Activated CD4-positive, CD25-positive, alpha-beta regulatory T cell (primary cell): ENCODE measurements around the gene TMPRSS9.

Experiments used
- DNase-seq, 4 experiments: peaks; one replicate each; lab custom pipeline; 2025; lab: John Stamatoyannopoulos, UW

Gene TMPRSS9

DNA sequence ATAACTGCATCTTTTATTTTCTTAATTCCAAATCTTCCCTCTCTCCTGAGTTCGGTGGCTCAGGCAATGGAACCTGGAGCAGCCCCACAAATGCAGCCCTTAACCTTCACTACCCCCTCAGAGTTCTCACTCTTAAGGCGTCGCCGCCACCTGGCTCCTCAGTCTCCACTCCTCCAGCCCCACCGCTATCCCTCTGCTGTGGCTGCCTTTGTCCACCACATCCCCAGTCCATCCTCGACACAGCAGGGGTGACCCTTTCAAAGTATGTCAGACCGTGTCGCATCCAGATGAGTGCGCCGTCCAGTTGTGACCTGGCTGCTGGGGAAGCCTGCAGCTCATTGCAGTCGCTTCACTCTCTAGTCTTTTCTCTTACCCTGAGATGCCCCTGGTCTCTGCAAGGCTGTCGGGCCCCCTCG is 30.6 kb upstream of the TMPRSS9 start:
- no peak for DNase-seq

GRCh38 chr19:2330255-2330631 is 29.8 kb upstream of the TMPRSS9 start:
- no peak for DNase-seq

- no peak for DNase-seq
Measured at GRCh38 chr19:2330632-2331284, 29.3 kb upstream of the TMPRSS9 start.

GRCh38 chr19:2331601-2332246 is 28.3 kb upstream of the TMPRSS9 start:
- no peak for DNase-seq

- DNase-seq = no peak
Measured at GRCh38 chr19:2332341-2333026, 27.6 kb upstream of the TMPRSS9 start.

GRCh38 chr19:2333027-2333806 is 26.8 kb upstream of the TMPRSS9 start:
- DNase-seq = no peak

DNA sequence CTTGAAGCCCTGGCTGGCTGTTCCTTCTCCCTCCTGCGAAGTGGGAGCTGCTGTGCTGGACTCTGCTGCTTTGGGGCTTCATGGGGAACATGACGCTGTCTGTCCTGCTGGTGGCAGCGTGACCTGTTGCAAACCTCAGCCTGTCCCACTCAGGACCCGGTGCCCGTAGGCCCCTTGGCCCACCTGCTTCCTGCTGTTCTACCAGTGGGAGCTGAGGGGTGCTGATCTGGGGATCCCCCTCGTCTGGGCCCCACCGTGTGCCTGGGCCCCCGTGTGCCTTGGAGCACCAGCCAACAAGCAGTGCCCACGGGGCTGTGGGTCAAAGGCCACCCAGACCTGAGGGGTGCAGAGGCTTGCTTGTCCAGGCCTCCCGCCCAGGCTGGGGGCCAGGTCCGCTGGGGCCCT is 26.3 kb upstream of the TMPRSS9 start:
- DNase-seq = no peak

- DNase-seq = no peak
Measured at GRCh38 chr19:2334426-2334825, 25.6 kb upstream of the TMPRSS9 start.

GRCh38 chr19:2334986-2335846 is 24.8 kb upstream of the TMPRSS9 start:
- DNase-seq = no peak

DNA sequence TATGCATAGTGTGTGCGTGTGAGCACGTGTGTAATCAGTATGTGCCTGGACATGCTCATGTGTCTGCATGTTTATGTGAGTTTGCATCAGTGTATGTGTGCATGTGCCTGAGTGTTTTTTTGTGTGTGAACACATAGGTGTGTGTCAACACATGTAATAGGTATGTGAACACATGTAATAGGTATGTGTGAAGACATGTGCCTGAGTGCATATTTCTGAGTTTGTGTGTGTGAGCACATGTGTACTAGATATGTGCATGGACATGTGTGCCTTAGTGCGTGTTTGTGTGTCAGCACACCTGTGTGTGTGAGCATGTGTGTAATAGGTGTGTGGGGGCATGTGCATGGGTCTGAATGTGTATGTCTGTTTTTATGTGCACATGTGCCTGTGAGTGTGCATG is 24.2 kb upstream of the TMPRSS9 start:
- no peak for DNase-seq

GRCh38 chr19:2336528-2337328 is 23.3 kb upstream of the TMPRSS9 start:
- no peak for DNase-seq

GRCh38 chr19:2337329-2337707 is 22.7 kb upstream of the TMPRSS9 start:
- no peak for DNase-seq

DNA sequence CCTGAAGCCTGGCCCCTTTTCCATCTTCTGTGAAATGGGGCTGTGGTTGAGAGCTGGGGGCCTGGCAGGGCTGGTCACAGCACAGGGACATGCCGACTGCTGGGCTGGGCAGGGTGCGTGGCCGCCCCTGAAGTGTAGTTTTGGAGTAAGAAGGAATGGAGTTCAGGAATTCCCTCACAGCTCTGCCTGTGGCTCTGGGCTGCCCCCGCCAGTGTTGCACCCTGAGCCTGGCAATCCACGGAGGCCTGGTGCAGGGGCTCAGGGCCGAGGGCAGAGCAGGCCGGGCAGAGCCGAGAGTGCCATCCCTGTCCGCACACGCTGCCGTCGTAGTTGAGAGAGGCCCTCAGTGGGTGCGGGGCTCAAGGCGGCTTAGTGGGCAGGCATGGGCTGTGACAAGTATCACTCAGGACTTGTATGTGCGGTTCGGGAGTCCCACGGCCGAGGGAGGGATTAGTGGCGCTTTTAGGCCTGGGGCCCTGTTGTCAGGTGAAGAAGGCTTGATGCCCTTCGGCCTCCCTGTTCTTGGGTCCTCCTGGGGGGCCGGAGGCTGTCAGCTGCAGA is 21.9 kb upstream of the TMPRSS9 start:
- DNase-seq = no peak

- no peak for DNase-seq
Measured at GRCh38 chr19:2338751-2339643, 21.1 kb upstream of the TMPRSS9 start.

DNA sequence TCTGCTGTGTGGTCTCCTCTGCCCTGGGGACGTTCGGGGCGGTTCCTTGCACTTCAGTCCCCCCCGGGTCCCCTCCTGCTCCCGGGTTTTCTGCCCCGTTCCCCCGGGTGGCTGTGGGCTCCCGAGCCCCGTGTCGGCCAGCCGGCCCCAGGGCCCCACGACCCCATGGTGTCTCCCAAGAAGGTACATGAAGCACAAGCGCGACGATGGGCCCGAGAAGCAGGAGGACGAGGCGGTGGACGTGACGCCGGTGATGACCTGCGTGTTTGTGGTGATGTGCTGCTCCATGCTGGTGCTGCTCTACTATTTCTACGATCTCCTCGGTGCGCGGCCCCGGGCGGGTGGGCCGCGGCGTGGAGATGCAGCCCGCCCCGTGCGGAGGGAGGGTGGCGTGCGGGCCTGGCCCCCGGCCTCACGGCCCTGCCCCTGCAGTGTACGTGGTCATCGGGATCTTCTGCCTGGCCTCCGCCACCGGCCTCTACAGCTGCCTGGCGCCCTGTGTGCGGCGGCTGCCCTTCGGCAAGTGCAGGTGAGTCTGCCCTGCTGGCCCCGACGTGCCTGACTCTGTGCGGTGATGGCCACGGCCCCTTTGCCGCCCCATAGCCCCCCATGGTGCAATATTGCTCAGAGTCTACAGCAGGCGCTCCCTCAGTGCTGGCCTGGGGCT is 20.3 kb upstream of the TMPRSS9 start:
- DNase-seq = no peak

GRCh38 chr19:2340496-2341243 is 19.4 kb upstream of the TMPRSS9 start:
- no peak for DNase-seq

GRCh38 chr19:2341244-2341751 is 18.8 kb upstream of the TMPRSS9 start:
- DNase-seq = no peak

- DNase-seq = no peak
Measured at GRCh38 chr19:2341982-2342381, 18.1 kb upstream of the TMPRSS9 start.
